Ascending aorta (tissue), 2 donors: Measurements from ENCODE around the gene SHB. TPM values are rescaled to one million over a fixed set of nuclear protein-coding genes. Genes with fewer than 3 reads are reported as not detected.

Experiments
- DNase-seq, 2 donors: peaks; one replicate each; pipeline ENCODE4 v3.0.0-alpha.2; 2019; ENCODE audit warnings: low spot score in 2 of 2
- H3K27ac ChIP-seq, 2 donors: fragments of 200-600 bp; sonication (generic); one replicate each; pipeline ENCODE4 v1.5.1; 2016 to 2017; ENCODE audit warnings: mild to moderate bottlenecking in 1 of 2
- H3K27me3 ChIP-seq: fragments of 200-600 bp; sonication (generic); one replicate; pipeline ENCODE4 v1.5.1; 2017
- H3K36me3 ChIP-seq, 2 donors: fragments of 200-600 bp; sonication (generic); one replicate each; pipeline ENCODE4 v1.5.1; 2016
- H3K4me1 ChIP-seq, 2 donors: fragments of 200-600 bp; sonication (generic); one replicate each; pipeline ENCODE4 v1.5.1; 2016 to 2017; ENCODE audit warnings: mild to moderate bottlenecking in 1 of 2
- H3K4me3 ChIP-seq, 2 donors: fragments of 200-600 bp; sonication (generic); one replicate each; pipeline ENCODE4 v1.5.1; 2016 to 2017; ENCODE audit warnings: mild to moderate bottlenecking in 1 of 2
- H3K9me3 ChIP-seq, 2 donors: fragments of 200-600 bp; sonication (generic); one replicate each; pipeline ENCODE4 v1.5.1; 2016
- CTCF ChIP-seq, 3 experiments: fragments of 200-600 bp in 2 of 3; fragments of 450-650 bp in 1 of 3; sonication (generic) in 2 of 3; IDR thresholded peaks; one replicate each; pipeline ENCODE4 v1.5.1; 2016 to 2019; ENCODE audit warnings: antibody characterized with exemption in 3 of 3, mild to moderate bottlenecking in 1 of 3, moderate library complexity in 1 of 3
- intact Hi-C: fragments of 100-400 bp; cut with DNase I; formaldehyde crosslinking; loops from one replicate; pipeline ENCODE4 v1.15.1; 2023
- total RNA-seq: library from RNA; depleted of rRNA; stranded (reverse); fragments of >200 nt; gene quantifications from one replicate; pipeline ENCODE4 v1.1.0, GENCODE V29; 2016

SHB gene
- total RNA-seq, 1 donor from 2014 or later = 77.8 TPM

DNA sequence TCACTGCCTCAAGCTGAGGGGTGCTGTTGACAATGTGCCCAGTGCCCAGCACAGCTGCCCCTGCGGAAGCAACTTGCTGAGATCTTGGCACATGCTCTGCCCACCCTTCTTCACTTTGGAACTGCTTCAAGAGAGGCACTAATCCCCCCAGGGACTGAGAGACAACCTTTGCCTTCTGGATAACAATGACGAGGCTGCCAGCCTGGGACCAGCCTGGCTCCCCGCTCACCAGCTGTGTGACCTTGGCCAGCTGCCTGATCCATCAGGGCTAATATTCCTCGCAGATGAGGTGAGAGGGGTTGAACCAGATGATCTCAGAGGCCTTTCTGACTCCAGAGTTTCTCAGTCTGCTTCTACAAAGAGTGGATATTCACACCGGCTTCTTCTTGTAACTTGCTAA, 81.0 kb downstream of the SHB start:
- peaks cover 0 to 4% of the 10 kb centered on the region in 2 donors for H3K4me1 ChIP-seq
- no peak for TF ChIP-seq CTCF (IDR thresholded peaks at IDR 0.05)
- intact Hi-C loops = loop anchor here (10.0 kb wide), 1 partner anchor 177 kb away; no protein-coding TSS in a partner anchor
- no peak overlapping the region for H3K27ac ChIP-seq
- H3K4me3 ChIP-seq = no peak overlapping the region
- H3K9me3 ChIP-seq = no peaks in the 10 kb centered on the region
- H3K27me3 ChIP-seq = no peaks in the 10 kb centered on the region
- H3K36me3 ChIP-seq = no peaks in the 10 kb centered on the region
- DNase-seq = no peak

- TF ChIP-seq CTCF (IDR thresholded peaks at IDR 0.05) = no peak
- no peak for DNase-seq
- Histone ChIP-seq H3K27me3 (no peaks in the 10 kb centered on the region), H3K27ac (no peak overlapping the region), H3K36me3 (no peaks in the 10 kb centered on the region), H3K4me3 (no peak overlapping the region), H3K4me1 (peaks cover 0 to 2% of the 10 kb centered on the region in 2 donors), H3K9me3 (no peaks in the 10 kb centered on the region)
- intact Hi-C loops = loop anchor here (10.0 kb wide), 1 partner anchor 177 kb away; no protein-coding TSS in a partner anchor
Measured at GRCh38 chr9:37987467-37987981, 81.5 kb downstream of the SHB start.

- no peaks in the 10 kb centered on the region for H3K27me3 ChIP-seq
- H3K4me3 ChIP-seq = no peak overlapping the region
- DNase-seq = no peak
- H3K9me3 ChIP-seq = no peaks in the 10 kb centered on the region
- TF ChIP-seq CTCF (IDR thresholded peaks at IDR 0.05) = no peak
- intact Hi-C loops = loop anchor here (10.0 kb wide), 1 partner anchor 178 kb away; no protein-coding TSS in a partner anchor
- no peaks in the 10 kb centered on the region for H3K4me1 ChIP-seq
- H3K36me3 ChIP-seq = no peaks in the 10 kb centered on the region
- H3K27ac ChIP-seq = no peak overlapping the region
Measured at GRCh38 chr9:37986771-37987258, 82.2 kb downstream of the SHB start.

DNA sequence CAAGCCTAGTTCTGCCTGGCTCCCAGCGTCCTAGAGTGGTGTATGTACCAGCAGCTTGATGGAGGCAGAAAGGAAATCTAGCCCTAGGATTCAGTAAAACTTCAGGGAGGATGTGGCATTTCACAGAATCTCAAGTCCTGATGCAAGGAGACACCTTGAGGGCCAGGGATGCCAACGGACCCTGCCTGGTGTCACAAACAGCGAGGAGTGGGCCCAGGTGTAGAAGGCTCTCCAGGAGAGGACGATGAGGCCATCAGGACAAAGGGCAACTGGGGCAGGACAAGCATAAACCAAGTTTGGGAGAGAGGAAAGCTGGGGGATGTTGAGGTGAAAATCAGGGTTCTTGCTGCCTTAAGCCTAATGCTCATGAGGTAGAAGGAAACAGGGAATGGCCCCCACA, 83.0 kb downstream of the SHB start:
- Histone ChIP-seq H3K9me3 (no peaks in the 10 kb centered on the region), H3K4me1 (no peaks in the 10 kb centered on the region), H3K27ac (no peak overlapping the region), H3K36me3 (no peaks in the 10 kb centered on the region), H3K4me3 (no peak overlapping the region), H3K27me3 (no peaks in the 10 kb centered on the region)
- no peak for TF ChIP-seq CTCF (IDR thresholded peaks at IDR 0.05)
- DNase-seq = no peak
- intact Hi-C loops = loop anchor here (10.0 kb wide), 1 partner anchor 179 kb away; no protein-coding TSS in a partner anchor

DNA sequence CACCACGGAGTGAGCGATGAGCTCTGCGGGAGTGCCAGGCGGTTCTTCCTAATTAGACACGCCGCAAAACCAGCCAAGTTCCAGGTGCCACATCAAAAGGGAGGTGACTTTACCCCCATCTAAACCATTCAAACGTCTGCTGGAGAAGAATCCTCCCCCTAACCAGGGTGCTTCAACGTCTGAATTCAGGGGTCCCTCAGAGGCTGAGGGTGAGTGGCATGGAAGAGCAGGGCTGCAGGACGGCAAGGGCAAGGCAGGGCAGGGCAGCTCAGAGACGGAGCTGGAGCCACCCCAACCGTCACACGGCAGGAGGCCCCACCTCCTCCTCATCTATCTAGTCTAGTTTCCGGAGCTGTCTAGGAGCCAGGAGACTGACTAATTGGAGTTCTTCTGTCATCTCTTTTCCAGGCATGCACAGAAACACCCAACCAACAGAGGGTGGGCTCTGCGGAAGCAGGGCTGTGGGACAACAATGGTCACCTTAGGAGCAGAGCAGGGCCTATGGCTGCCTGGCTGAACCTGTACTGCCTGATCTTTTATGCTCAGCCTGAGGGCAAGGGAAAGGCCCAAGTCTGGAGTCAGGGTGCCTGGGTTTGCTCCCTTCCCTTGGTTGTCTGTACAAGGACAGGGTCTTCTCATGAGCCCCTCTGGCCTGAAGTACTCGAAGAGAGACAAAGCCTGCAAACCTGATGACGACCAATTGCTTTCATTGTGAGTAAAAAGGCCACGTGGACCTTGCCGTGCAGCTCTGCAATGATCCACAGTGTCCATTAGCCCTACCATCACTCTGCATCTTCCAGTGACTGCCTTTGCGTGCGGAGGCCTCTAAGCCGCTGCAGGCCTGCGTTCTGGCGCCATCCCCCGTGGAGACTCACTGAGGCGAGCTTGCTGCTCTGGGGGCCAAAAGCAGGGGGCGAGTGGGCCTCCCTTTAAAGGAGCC, 84.1 kb downstream of the SHB start:
- no peak for DNase-seq
- Histone ChIP-seq H3K27ac (no peak overlapping the region), H3K36me3 (no peaks in the 10 kb centered on the region), H3K9me3 (no peaks in the 10 kb centered on the region), H3K4me3 (no peak overlapping the region), H3K4me1 (no peaks in the 10 kb centered on the region), H3K27me3 (no peaks in the 10 kb centered on the region)
- no peak for TF ChIP-seq CTCF (IDR thresholded peaks at IDR 0.05)
- intact Hi-C loops = loop anchor here (10.0 kb wide), 1 partner anchor 180 kb away; no protein-coding TSS in a partner anchor
